Epithelial cell of esophagus (primary cell): ENCODE data around the gene PLXNA1.

ENCODE experiments used
- DNase-seq: peaks from one replicate; pipeline ENCODE4 v3.0.0; 2010; ENCODE audit warnings: low read depth
- H3K4me3 ChIP-seq: 2 replicates; pipeline ENCODE4 v1.5.1; 2011; ENCODE audit warnings: mild to moderate bottlenecking, low read length, control low read depth
- TF ChIP-seq, protein P1 (sequence below): IDR thresholded peaks from 2 replicates; pipeline ENCODE4 v1.5.1; 2011; ENCODE audit warnings: low read depth, mild to moderate bottlenecking, low read length, control low read depth, inconsistent platforms; ENCODE audit not compliant: insufficient read depth; ENCODE audit errors: missing control alignments

PLXNA1 gene

DNA sequence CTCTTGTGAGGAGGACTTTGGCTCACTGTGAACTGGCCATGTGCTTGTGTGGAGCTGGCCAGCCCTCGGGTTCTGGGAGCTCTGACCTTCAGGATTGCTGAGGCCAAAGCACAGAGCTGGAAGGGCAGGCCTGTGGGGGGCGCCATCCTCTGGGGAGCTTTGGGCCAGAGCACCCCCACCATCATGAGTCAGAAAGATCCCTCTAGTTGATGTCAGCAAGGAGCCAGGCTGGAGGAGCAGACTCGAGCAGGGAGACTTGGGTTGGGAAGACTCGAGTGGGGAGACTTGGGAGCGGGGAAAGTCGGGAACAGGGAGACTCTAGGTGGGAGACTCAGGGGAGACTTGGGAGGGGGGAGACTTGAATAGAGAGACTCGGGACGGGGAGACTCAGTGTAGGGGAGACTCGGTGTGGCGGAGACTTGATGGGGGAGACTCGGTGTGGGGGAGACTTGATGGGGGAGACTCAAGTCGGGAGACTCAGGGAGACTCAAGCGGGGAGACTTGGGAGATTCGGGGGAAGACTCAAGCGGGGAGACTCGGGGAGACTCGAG lies 37.7 kb upstream of the PLXNA1 start:
- H3K4me3 ChIP-seq, result no peak overlapping the region
- TF ChIP-seq, protein P1, sequence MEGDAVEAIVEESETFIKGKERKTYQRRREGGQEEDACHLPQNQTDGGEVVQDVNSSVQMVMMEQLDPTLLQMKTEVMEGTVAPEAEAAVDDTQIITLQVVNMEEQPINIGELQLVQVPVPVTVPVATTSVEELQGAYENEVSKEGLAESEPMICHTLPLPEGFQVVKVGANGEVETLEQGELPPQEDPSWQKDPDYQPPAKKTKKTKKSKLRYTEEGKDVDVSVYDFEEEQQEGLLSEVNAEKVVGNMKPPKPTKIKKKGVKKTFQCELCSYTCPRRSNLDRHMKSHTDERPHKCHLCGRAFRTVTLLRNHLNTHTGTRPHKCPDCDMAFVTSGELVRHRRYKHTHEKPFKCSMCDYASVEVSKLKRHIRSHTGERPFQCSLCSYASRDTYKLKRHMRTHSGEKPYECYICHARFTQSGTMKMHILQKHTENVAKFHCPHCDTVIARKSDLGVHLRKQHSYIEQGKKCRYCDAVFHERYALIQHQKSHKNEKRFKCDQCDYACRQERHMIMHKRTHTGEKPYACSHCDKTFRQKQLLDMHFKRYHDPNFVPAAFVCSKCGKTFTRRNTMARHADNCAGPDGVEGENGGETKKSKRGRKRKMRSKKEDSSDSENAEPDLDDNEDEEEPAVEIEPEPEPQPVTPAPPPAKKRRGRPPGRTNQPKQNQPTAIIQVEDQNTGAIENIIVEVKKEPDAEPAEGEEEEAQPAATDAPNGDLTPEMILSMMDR, result no peak
- no peak for DNase-seq

DNA sequence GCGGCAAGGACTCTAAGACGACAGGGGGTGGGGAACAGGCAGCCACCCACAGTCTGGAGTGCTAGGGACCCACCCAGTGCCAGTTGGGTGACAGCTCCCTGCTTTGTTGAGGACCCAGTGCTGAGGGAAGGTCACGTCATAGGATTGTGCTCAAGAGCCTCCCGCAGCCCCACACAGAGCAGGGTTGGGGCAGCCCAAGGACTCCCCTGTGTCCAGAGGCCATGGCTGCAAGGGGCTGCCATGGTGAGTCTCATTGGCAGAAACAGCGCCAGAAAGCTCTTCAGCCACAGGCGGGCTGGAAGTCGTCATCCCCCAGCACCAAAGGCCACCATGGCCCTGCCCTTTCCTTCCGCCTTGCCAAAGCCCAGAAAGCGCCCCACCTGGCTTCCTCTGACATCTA lies 37.0 kb upstream of the PLXNA1 start:
- no peak for DNase-seq
- H3K4me3 ChIP-seq, result no peak overlapping the region
- TF ChIP-seq, protein P1, result no peak

DNA sequence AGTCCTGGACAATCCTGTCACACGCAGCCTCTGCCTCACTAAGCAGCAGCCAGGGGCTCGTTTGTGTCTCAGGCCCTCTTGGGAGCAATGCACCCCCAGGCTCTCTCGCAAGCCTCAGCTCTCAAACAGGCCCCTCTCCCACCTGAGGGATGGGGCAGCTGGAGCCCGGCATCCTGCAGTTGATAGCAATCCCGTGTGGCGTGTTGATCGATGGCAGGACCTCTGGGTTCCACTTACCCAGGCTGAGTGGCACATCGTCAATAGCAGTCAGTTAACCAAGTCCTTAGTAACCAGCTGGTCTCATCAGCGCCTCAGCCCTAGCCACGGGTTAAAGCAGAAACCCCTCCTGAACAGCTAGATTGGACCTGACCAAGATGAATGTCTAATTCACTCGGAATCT lies 36.5 kb upstream of the PLXNA1 start:
- no peak for DNase-seq
- TF ChIP-seq, protein P1, result no peak
- H3K4me3 ChIP-seq, result no peak overlapping the region

DNA sequence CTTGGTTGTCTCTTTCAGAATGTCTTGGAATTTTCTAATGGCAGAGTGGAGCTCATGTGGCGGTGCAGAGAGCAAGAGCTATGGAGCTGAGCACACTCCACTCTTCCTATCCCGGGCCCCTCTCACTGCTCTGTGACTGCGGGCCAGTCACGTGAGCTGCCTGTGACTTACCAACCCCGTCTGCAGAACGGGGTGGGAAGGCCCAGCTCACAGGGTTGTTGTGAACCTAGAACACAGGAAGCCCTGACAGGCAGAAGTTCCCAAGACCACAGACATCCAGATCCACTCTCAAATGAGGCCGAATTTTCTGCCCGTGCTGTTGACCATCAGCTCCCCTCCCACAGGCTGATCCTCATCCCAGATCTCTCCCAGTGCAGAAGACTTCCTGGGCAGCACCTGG lies 35.5 kb upstream of the PLXNA1 start:
- TF ChIP-seq, protein P1, result no peak

DNA sequence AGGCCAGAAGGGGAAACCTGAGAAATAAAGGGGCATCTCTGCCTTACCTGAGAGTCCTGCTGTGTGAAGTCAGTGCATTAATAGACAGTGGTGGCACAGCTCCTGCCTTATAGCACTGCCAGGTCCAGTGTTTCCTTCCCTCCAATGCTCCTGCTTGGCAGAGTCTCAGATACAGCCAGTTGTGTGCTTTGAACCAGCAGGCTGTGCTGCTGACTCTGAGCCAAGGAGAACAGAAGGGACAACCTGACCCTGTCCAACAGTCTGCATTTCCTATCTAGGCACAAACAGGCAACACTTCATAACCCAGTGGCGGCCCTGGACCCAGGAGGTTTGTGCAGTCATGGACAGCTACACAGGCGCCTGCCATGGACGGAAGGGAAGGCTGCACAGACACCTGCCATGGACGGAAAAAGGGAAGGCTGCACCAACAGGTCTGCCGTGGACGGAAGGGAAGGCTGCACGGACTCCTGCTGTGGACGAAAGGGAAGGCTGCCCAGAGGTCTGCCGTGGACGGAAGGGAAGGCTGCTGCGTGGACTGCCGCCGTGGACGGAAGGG lies 33.9 kb upstream of the PLXNA1 start:
- TF ChIP-seq, protein P1, result no peak
- DNase-seq, result no peak
- no peak overlapping the region for H3K4me3 ChIP-seq

More for the DNA sequence above, 35.5 kb upstream of the PLXNA1 start:
- DNase-seq, result no peak
- no peak overlapping the region for H3K4me3 ChIP-seq

DNA sequence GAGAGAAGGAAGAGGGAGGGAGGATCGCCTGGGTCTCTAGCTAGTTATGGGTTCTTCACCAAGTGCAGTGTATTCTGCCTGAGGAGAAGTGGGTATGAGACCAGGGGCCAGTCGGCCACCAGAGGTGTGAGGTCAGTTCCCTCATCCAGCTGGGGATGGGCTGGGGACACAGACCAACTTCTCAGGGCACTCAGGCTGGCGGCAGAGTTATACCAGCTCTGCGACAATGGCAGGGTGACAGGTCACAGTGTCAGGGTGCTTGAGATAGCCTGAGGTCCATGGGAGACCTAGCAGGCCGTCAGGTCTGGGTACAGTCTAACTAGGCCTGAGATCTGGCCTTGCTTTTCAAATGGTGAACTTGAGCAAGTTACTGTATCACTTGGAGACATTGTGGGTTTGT lies 31.4 kb upstream of the PLXNA1 start:
- TF ChIP-seq, protein P1, result no peak
- DNase-seq, result no peak

More for the DNA sequence above, 31.4 kb upstream of the PLXNA1 start:
- no peak overlapping the region for H3K4me3 ChIP-seq
